ENCODE data around the gene SDSL.

SDSL gene

GRCh38 chr12:113408756-113409298, 13.4 kb upstream of the SDSL start:
- no peaks in the 10 kb centered on the region; the same call in 1 of the 2 replicates for H3K27me3 ChIP-seq (replicated peaks; ENCODE audit: control insufficient read depth, insufficient read depth, low read length)
- no peak for TF ChIP-seq CTCF (IDR thresholded peaks at IDR 0.05; ENCODE audit: insufficient read depth, low read length, poor library complexity, severe bottlenecking)
- H3K4me3 ChIP-seq (replicated peaks; ENCODE audit: low read depth, low read length) = no peak overlapping the region
- DNase-seq (ENCODE audit: extremely low read depth, insufficient read length) = no peak
- H3K36me3 ChIP-seq (ENCODE audit: control insufficient read depth, insufficient read depth, low read length) = no peaks in the 10 kb centered on the region

DNA sequence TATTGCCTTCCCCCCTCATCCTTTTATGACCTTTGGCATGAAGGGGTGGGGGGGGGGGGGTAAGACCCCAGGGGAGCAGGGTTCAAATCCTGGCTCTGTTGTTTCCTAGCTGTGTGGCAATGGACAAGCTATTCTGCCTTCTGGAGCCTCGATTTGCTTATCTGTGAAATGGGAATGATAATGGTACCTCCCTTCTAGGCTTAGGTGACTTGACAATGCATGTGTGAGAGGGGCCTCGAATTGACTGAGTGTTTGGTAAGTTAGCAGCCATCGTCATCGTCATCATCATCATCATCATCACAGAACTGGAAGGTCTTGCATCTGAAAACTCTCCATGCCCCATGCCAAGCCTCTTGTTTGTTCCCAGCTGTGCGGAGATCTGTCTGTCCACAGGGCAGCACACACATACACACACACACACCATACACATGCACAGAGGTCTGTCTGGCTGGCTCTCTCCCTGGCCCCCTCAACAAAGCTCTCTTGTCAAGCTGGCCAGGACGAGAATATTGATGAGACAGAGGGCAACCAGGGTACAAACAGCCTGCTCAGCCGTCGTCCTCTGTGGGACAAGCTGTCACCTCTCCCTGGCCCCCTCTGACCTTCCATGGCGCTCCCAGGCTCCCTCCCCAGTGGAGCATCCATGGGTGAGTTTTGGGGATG, 12.6 kb upstream of the SDSL start:
- no peak for TF ChIP-seq CTCF (IDR thresholded peaks at IDR 0.05; ENCODE audit: insufficient read depth, low read length, poor library complexity, severe bottlenecking)
- Histone ChIP-seq H3K27me3 (replicated peaks; ENCODE audit: control insufficient read depth, insufficient read depth, low read length) (no peaks in the 10 kb centered on the region; the same call in 1 of the 2 replicates), H3K4me3 (replicated peaks; ENCODE audit: low read depth, low read length) (no peak overlapping the region), H3K36me3 (ENCODE audit: control insufficient read depth, insufficient read depth, low read length) (no peaks in the 10 kb centered on the region)
- no peak for DNase-seq (ENCODE audit: extremely low read depth, insufficient read length)

DNA sequence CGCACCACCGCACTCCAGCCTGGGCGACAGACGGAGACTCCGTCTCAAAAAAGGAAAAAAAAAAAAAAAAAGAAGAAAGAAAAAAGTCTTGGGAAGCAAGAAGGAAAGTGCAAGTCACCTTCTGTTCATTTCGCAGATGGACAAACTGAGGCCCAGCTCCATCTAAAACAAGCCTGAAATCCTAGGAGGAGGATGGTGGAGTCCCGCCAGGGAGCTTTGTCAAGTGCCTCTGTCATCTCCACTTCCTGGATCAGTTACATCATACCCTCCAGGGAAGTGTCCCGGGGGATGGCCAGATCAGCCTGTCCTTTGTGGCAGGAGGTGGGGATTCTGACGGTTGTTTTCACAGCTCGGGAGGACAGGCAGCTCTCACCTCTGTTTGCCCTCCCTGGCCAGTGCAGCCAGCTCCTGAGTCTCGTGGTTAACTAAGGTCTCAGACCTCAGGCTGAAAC, 8.7 kb upstream of the SDSL start:
- no peak for TF ChIP-seq CTCF (IDR thresholded peaks at IDR 0.05; ENCODE audit: insufficient read depth, low read length, poor library complexity, severe bottlenecking)
- no peaks in the 10 kb centered on the region; the same call in none of the 2 replicates for H3K27me3 ChIP-seq (replicated peaks; ENCODE audit: control insufficient read depth, insufficient read depth, low read length)
- no peaks in the 10 kb centered on the region for H3K36me3 ChIP-seq (ENCODE audit: control insufficient read depth, insufficient read depth, low read length)
- DNase-seq (ENCODE audit: extremely low read depth, insufficient read length) = no peak
- no peak overlapping the region for H3K4me3 ChIP-seq (replicated peaks; ENCODE audit: low read depth, low read length)

DNA sequence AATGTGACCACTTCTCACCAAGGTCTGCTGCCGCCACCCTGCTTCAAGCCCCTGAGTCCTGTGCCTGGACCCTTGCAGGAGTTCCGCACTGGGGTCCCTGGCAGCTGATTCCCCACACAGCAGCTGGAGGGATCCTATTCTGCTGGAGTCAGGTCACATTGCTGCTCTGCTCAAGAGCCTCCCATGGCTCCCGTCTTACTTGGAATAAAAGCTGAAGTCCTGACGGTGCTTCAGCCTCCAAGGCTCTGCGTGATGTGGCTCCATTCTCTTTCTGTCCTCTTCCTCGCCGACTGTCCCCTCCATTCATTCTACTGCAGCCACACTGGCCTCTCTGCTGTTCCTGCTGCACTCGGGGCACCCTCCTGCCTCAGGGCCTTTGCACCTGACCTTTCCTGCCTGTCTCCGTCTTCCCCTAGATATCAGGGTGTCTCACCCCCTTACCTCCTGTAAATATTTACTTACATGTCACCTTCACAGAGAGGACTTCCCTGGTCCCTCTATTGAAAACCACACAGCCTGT, 7.6 kb upstream of the SDSL start:
- Histone ChIP-seq H3K27me3 (replicated peaks; ENCODE audit: control insufficient read depth, insufficient read depth, low read length) (no peaks in the 10 kb centered on the region; the same call in none of the 2 replicates), H3K36me3 (ENCODE audit: control insufficient read depth, insufficient read depth, low read length) (no peaks in the 10 kb centered on the region), H3K4me3 (replicated peaks; ENCODE audit: low read depth, low read length) (no peak overlapping the region)
- DNase-seq (ENCODE audit: extremely low read depth, insufficient read length) = no peak
- no peak for TF ChIP-seq CTCF (IDR thresholded peaks at IDR 0.05; ENCODE audit: insufficient read depth, low read length, poor library complexity, severe bottlenecking)

DNA sequence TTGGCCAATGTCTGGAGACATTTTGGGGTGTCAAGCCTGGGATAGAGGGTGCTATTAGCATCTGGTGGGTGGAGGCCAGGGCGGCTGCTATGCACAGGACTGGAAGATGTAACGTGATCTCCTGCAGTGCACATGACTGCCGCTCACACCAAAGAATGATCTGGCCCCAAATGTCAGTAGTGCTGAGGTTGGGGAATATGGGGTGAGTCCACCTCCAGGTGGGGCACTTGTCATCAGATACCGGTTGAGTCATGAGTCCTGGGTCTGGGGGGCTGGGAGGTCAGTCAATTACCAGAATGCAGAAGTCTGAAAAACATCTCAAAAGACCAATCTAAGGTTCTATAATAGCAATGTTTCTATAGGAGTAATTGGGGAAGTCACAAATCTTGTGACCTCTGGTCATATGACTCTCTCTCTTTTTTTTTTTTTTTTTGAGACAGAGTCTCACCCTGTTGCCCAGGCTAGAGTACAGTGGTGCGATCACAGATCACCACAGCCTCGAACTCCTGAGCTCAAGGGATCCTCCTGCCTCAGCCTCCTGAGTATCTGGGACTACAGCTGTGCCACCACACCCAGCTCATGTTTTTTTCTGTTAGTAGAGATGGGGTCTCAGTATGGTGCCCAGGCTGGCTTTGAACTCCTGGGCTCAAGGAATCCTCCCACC, 6.0 kb upstream of the SDSL start:
- H3K4me3 ChIP-seq (replicated peaks; ENCODE audit: low read depth, low read length) = no peak overlapping the region
- H3K27me3 ChIP-seq (replicated peaks; ENCODE audit: control insufficient read depth, insufficient read depth, low read length) = no peaks in the 10 kb centered on the region; the same call in none of the 2 replicates
- peak; percentile 13 for TF ChIP-seq CTCF (IDR thresholded peaks at IDR 0.05; ENCODE audit: insufficient read depth, low read length, poor library complexity, severe bottlenecking)
- DNase-seq (ENCODE audit: extremely low read depth, insufficient read length) = no peak
- H3K36me3 ChIP-seq (ENCODE audit: control insufficient read depth, insufficient read depth, low read length) = no peaks in the 10 kb centered on the region
